H1 (cell line): ENCODE measurements around the gene EXOC3L1. TPM values are rescaled to one million over a fixed set of nuclear protein-coding genes. Genes with fewer than 3 reads are reported as not detected.

Source experiments
- BACH1 ChIP-seq: IDR thresholded peaks from 2 replicates; pipeline ENCODE4 v1.6.1; 2012; ENCODE audit warnings: low read length, improper control_type of control experiment
- BRCA1 ChIP-seq: IDR thresholded peaks from 2 replicates; pipeline ENCODE4 v1.6.1; 2012; ENCODE audit warnings: low read depth, low read length, improper control_type of control experiment
- CEBPB ChIP-seq: IDR thresholded peaks from 2 replicates; pipeline ENCODE4 v1.6.1; 2012; ENCODE audit warnings: low read depth, low read length
- CTBP2 ChIP-seq: IDR thresholded peaks from 2 replicates; pipeline ENCODE4 v1.7.0; 2011; ENCODE audit warnings: borderline replicate concordance, mild to moderate bottlenecking, moderate library complexity, mixed read lengths, low read length; ENCODE audit not compliant: insufficient read depth, insufficient read length
- EZH2 ChIP-seq: fragments of 200-600 bp; sonication (generic); IDR thresholded peaks from 2 replicates; pipeline ENCODE4 v1.7.1; 2012; ENCODE audit warnings: low read depth, mild to moderate bottlenecking, moderate library complexity, low read length, inconsistent platforms; ENCODE audit not compliant: severe bottlenecking
- FOSL1 ChIP-seq: IDR thresholded peaks from 2 replicates; pipeline ENCODE4 v1.6.1; 2011; ENCODE audit warnings: mild to moderate bottlenecking, low read depth, low read length, moderate library complexity; ENCODE audit not compliant: insufficient read depth
- GABPA ChIP-seq: IDR thresholded peaks from 2 replicates; pipeline ENCODE4 v1.6.1; 2011; ENCODE audit warnings: mild to moderate bottlenecking, low read length, moderate library complexity, borderline replicate concordance; ENCODE audit not compliant: insufficient read depth
- GTF2F1 ChIP-seq: IDR thresholded peaks from 2 replicates; pipeline ENCODE4 v1.6.1; 2012; ENCODE audit warnings: low read depth, low read length, improper control_type of control experiment, borderline replicate concordance
- JUN ChIP-seq: IDR thresholded peaks from 2 replicates; pipeline ENCODE4 v1.6.1; 2011; ENCODE audit warnings: low read depth, mild to moderate bottlenecking, improper control_type of control experiment, low read length
- KDM4A ChIP-seq: IDR thresholded peaks from one replicate; pipeline ENCODE4 v1.7.1; 2012; ENCODE audit warnings: low read depth, mild to moderate bottlenecking, moderate library complexity, low read length, inconsistent platforms; ENCODE audit not compliant: severe bottlenecking
- NANOG ChIP-seq: IDR thresholded peaks from 2 replicates; pipeline ENCODE4 v1.6.1; 2011; ENCODE audit warnings: low read length, low read depth, mild to moderate bottlenecking, inconsistent platforms; ENCODE audit not compliant: insufficient read depth, poor library complexity, severe bottlenecking
- RAD21 ChIP-seq, 2 experiments: IDR thresholded peaks in 1 of 2; conservative IDR thresholded peaks in 1 of 2; 2 replicates each; pipeline ENCODE4 v1.6.1; 2011; ENCODE audit warnings: low read depth in 2 of 2, low read length in 2 of 2, improper control_type of control experiment in 1 of 2, inconsistent platforms in 1 of 2, mild to moderate bottlenecking in 1 of 2, moderate library complexity in 1 of 2
- RFX5 ChIP-seq: IDR thresholded peaks from 2 replicates; pipeline ENCODE4 v1.6.1; 2011; ENCODE audit warnings: low read depth, low read length, improper control_type of control experiment, borderline replicate concordance
- RNF2 ChIP-seq: fragments of 200-900, 300-1000 bp; sonication (generic); IDR thresholded peaks from 2 replicates; pipeline ENCODE4 v1.7.1; 2016; ENCODE audit warnings: borderline replicate concordance, low read depth, mild to moderate bottlenecking, antibody characterized with exemption, low read length; ENCODE audit not compliant: poor library complexity, severe bottlenecking; ENCODE audit errors: missing control alignments
- SIRT6 ChIP-seq: IDR thresholded peaks from one replicate; pipeline ENCODE4 v1.7.1; 2012; ENCODE audit warnings: low read length, inconsistent platforms
- SRF ChIP-seq: IDR thresholded peaks from 2 replicates; pipeline ENCODE4 v1.6.1; 2011; ENCODE audit warnings: mild to moderate bottlenecking, low read depth, low read length, moderate library complexity
- SUZ12 ChIP-seq: fragments of 200-600 bp; sonication (generic); IDR thresholded peaks from 2 replicates; pipeline ENCODE4 v1.6.1; 2012; ENCODE audit warnings: mild to moderate bottlenecking, inconsistent platforms, low read length, moderate library complexity, mixed read lengths
- TAF1 ChIP-seq: IDR thresholded peaks from 2 replicates; pipeline ENCODE4 v1.6.1; 2011; ENCODE audit warnings: mild to moderate bottlenecking, low read depth, low read length
- TCF12 ChIP-seq: IDR thresholded peaks from 2 replicates; pipeline ENCODE4 v1.6.1; 2011; ENCODE audit warnings: low read depth, mild to moderate bottlenecking, low read length
- TEAD4 ChIP-seq: IDR thresholded peaks from 2 replicates; pipeline ENCODE4 v1.6.1; 2012; ENCODE audit warnings: low read depth, low read length, inconsistent platforms, mixed read lengths
- ZNF274 ChIP-seq: IDR thresholded peaks from 2 replicates; pipeline ENCODE4 v1.7.0; 2012; ENCODE audit warnings: low read length, borderline replicate concordance; ENCODE audit errors: extremely low read depth
- polyA plus RNA-seq, 7 experiments: library from polyadenylated mRNA; depleted of rRNA in 3 of 7; stranded (reverse) in 5 of 7; unstranded in 2 of 7; fragments of >200 nt in 5 of 7; fragments of 200-250 nt in 2 of 7; gene quantifications; 1 replicate in 5 of 7; 2 replicates in 1 of 7; 4 replicates in 1 of 7; pipeline versions ENCODE4 v1.2.1 to v1.2.3, GENCODE V29; 2011 to 2013; ENCODE audit warnings: missing spikeins in 2 of 7, mixed read lengths in 2 of 7
- total RNA-seq: library from RNA; stranded (reverse); fragmentation: NEBNext Ultra II Directional; extraction: Animal tissue kit (Norgen Biotek cat#: 25700); gene quantifications from 2 replicates; pipeline ENCODE4 v1.2.1, GENCODE V29; 2021
- TF ChIP-seq, protein P1 (sequence below): IDR thresholded peaks from 2 replicates; pipeline ENCODE4 v1.6.1; 2011; ENCODE audit warnings: low read depth, mild to moderate bottlenecking, low read length; ENCODE audit not compliant: insufficient read depth

EXOC3L1 gene
- total and polyA plus RNA-seq, 2 of the 8 experiments (the other 6 are each of a cell fraction or from before 2014, with no cell fraction given), result 1.3 TPM

DNA sequence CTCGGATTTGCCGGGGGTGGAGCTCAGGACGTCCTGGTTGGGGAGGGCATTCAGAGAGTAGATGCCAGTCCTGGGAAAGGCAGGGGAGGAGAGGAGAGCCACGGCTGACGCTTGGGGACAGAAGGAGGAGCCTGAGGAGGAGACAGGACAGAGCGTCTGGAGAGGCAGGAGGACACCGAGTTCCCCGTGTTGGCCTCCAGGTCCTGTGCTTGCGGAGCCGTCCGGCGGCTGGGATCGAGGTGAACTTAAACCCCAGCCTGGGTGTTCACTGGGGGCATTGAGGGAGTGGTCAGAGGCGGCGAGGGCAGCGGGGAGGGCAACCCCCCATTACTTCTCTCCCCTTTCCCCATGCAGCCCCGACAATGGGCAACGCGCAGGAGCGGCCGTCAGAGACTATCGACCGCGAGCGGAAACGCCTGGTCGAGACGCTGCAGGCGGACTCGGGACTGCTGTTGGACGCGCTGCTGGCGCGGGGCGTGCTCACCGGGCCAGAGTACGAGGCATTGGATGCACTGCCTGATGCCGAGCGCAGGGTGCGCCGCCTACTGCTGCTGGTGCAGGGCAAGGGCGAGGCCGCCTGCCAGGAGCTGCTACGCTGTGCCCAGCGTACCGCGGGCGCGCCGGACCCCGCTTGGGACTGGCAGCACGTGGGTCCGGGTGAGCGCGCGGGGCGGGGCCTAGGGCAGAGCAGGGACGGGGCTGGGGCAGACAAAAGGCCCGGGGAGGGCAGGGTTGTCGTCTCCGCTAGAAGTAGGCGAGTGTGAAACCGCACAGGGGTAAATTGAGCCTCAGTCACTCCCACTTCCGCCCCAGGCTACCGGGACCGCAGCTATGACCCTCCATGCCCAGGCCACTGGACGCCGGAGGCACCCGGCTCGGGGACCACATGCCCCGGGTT is 15.9 kb downstream of the EXOC3L1 start (continued):
- TF ChIP-seq SRF (no peak), RAD21 (IDR thresholded peaks at IDR 0.05 in 1 of 2, conservative IDR thresholded peaks at IDR 0.05 in 1 of 2; ENCODE audit: low read depth in 2 of 2, low read length in 2 of 2) (peak; percentile 7 to 23; a peak in 2 of 4 replicates), GABPA (no peak; the same call in none of the 2 replicates), CTBP2 (peak; percentile 12), FOSL1 (no peak), KDM4A (peak; percentile 49), SIRT6 (no peak), SUZ12 (peak; percentile 92), GTF2F1 (no peak), CEBPB (no peak), JUN (no peak), EZH2 (peak; percentile 80), TAF1 (no peak), TEAD4 (no peak), RNF2 (peak; percentile 36), BRCA1 (no peak), ZNF274 (no peak), NANOG (no peak), RFX5 (no peak), TCF12 (no peak), BACH1 (no peak)
- TF ChIP-seq, protein P1, sequence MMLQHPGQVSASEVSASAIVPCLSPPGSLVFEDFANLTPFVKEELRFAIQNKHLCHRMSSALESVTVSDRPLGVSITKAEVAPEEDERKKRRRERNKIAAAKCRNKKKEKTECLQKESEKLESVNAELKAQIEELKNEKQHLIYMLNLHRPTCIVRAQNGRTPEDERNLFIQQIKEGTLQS, result no peak
